HepG2 (cell line): ENCODE data around the gene TTYH1. TPM values are rescaled to one million over a fixed set of nuclear protein-coding genes. Genes with fewer than 3 reads are reported as not detected.

ENCODE experiments used
- ATAC-seq: fragments of 200-7000 bp; cut with Tn5 transposase; 3 replicates; pipeline ENCODE4 v1.9.1; 2020; ENCODE audit warnings: mild to moderate bottlenecking, moderate library complexity
- BruUV-seq: library from RNA; stranded (reverse); fragments of 400-500 nt; replicated peaks from 2 replicates; lab custom pipeline; 2021; lab: Mats Ljungman, UMichigan
- CTCF ChIA-PET: fragments of 300-600 bp; formaldehyde crosslinking; extraction: SDS; loops from one replicate; lab custom pipeline; 2021; ENCODE audit warnings: low total read pairs, inconsistent platforms, low intra/inter-chr PET ratio; lab: Yijun Ruan, JAX
- POLR2A ChIA-PET: fragments of 350-600 bp; sonication (Branson Sonifier 250); formaldehyde crosslinking; loops from one replicate; lab custom pipeline; 2020; ENCODE audit warnings: antibody characterized with exemption, inconsistent platforms; lab: Yijun Ruan, JAX
- DNase-seq: peaks from one replicate; pipeline ENCODE4 v3.0.0-alpha.2; 2015; ENCODE audit warnings: low spot score
- FAIRE-seq: peaks from 3 replicates; lab custom pipeline; 2011; peaks lifted over from hg19 to GRCh38; lab: Jason Lieb, UNC
- H2AFZ ChIP-seq: one replicate; pipeline ENCODE4 v1.6.1; 2011; ENCODE audit warnings: low read length, inconsistent platforms
- H3K27ac ChIP-seq: fragments of 300-600 bp; 3 replicates; pipeline ENCODE4 v1.8.0; 2011; ENCODE audit warnings: mixed run types, mild to moderate bottlenecking, mixed read lengths, low read length, inconsistent platforms; ENCODE audit not compliant: insufficient read depth; ENCODE audit errors: extremely low read length
- H3K27me3 ChIP-seq, 2 experiments: fragments of 200-600 bp in 1 of 2; 2 replicates in 1 of 2; 3 replicates in 1 of 2; pipeline versions ENCODE4 v1.6.0 to v1.8.0; 2011; ENCODE audit warnings: low read length in 2 of 2, mild to moderate bottlenecking in 2 of 2, moderate library complexity in 2 of 2, inconsistent platforms in 1 of 2; ENCODE audit not compliant: insufficient read depth in 2 of 2, control insufficient read depth in 1 of 2
- H3K36me3 ChIP-seq, 2 experiments: fragments of 200-600 bp in 1 of 2; replicated peaks in 1 of 2; 2 replicates in 1 of 2; 3 replicates in 1 of 2; pipeline versions ENCODE4 v1.5.1 to v1.8.0; 2011; ENCODE audit warnings: low read length in 2 of 2, inconsistent platforms in 1 of 2; ENCODE audit not compliant: insufficient read depth in 2 of 2, control insufficient read depth in 1 of 2
- H3K4me1 ChIP-seq: 2 replicates; pipeline ENCODE4 v1.5.1; 2012; ENCODE audit warnings: low read length, inconsistent platforms; ENCODE audit not compliant: insufficient read depth
- H3K4me2 ChIP-seq: 2 replicates; pipeline ENCODE4 v1.6.0; 2011; ENCODE audit warnings: low read depth, low read length, inconsistent platforms
- H3K4me3 ChIP-seq, 3 experiments: fragments of 200-600 bp in 1 of 3; sonication (generic), shearing (Covaris generic) in 1 of 3; replicated peaks in 1 of 3; 2 replicates each; pipeline ENCODE4 v1.5.1; 2011 to 2016; ENCODE audit warnings: low read length in 3 of 3, inconsistent platforms in 2 of 3, low read depth in 2 of 3, mild to moderate bottlenecking in 2 of 3, control low read depth in 1 of 3, mixed read lengths in 1 of 3; ENCODE audit not compliant: insufficient read depth in 1 of 3
- H3K79me2 ChIP-seq: one replicate; pipeline ENCODE4 v1.6.1; 2011; ENCODE audit warnings: low read length, inconsistent platforms; ENCODE audit not compliant: insufficient read depth
- H3K9ac ChIP-seq: 2 replicates; pipeline ENCODE4 v1.6.0; 2011; ENCODE audit warnings: mild to moderate bottlenecking, low read depth, low read length, inconsistent platforms; ENCODE audit not compliant: insufficient read depth
- H3K9me3 ChIP-seq: 2 replicates; pipeline ENCODE4 v1.5.1; 2012; ENCODE audit warnings: mild to moderate bottlenecking, low read length
- H4K20me1 ChIP-seq: 2 replicates; pipeline ENCODE4 v1.6.0; 2011; ENCODE audit warnings: inconsistent platforms, mild to moderate bottlenecking, low read length, moderate library complexity; ENCODE audit not compliant: insufficient read depth
- ATF1 ChIP-seq: IDR thresholded peaks from 2 replicates; pipeline ENCODE4 v1.6.1; 2016; ENCODE audit warnings: mild to moderate bottlenecking, control low read depth
- MIER3 ChIP-seq: IDR thresholded peaks from 2 replicates; pipeline ENCODE4 v1.6.1; 2016; ENCODE audit warnings: missing compliant biosample characterization, borderline replicate concordance
- NFRKB ChIP-seq: fragments of 450-650 bp; IDR thresholded peaks from 2 replicates; pipeline ENCODE4 v1.6.1; 2017
- NR2F1 ChIP-seq, 2 experiments: fragments of 450-650 bp in 1 of 2; formaldehyde crosslinking in 1 of 2; IDR thresholded peaks; 2 replicates each; pipeline versions ENCODE4 v1.5.0 to v1.6.1; 2016 to 2020; ENCODE audit warnings: mild to moderate bottlenecking in 1 of 2, missing compliant biosample characterization in 1 of 2, missing genetic modification reagents in 1 of 2, moderate library complexity in 1 of 2
- REPIN1 ChIP-seq: sonication (generic); formaldehyde crosslinking; IDR thresholded peaks from 2 replicates; pipeline ENCODE4 v1.8.0; 2022; ENCODE audit warnings: missing genetic modification reagents, low read depth, mild to moderate bottlenecking, borderline replicate concordance
- SALL2 ChIP-seq: sonication (generic); formaldehyde crosslinking; IDR thresholded peaks from 2 replicates; pipeline ENCODE4 v1.8.1; 2023; ENCODE audit warnings: mild to moderate bottlenecking, missing genetic modification reagents, inconsistent platforms
- STAT5B ChIP-seq: sonication (generic); formaldehyde crosslinking; IDR thresholded peaks from 2 replicates; pipeline ENCODE4 v1.4.0; 2020; ENCODE audit warnings: missing genetic modification reagents
- THAP9 ChIP-seq: sonication (generic); formaldehyde crosslinking; IDR thresholded peaks from 2 replicates; pipeline ENCODE4; 2020; ENCODE audit warnings: missing genetic modification reagents, mild to moderate bottlenecking, borderline replicate concordance
- TSC22D2 ChIP-seq: sonication (generic); formaldehyde crosslinking; IDR thresholded peaks from 2 replicates; pipeline ENCODE4 v1.5.1; 2020; ENCODE audit warnings: missing genetic modification reagents, mild to moderate bottlenecking, borderline replicate concordance
- ZNF33A ChIP-seq: sonication (generic); formaldehyde crosslinking; IDR thresholded peaks from 2 replicates; pipeline ENCODE4 v1.5.1; 2020; ENCODE audit warnings: missing genetic modification reagents, mild to moderate bottlenecking, moderate library complexity, borderline replicate concordance
- ZNF709 ChIP-seq: sonication (generic); formaldehyde crosslinking; IDR thresholded peaks from 2 replicates; pipeline ENCODE4 v1.5.0; 2020; ENCODE audit warnings: mild to moderate bottlenecking, missing genetic modification reagents
- ZSCAN20 ChIP-seq: sonication (generic); formaldehyde crosslinking; IDR thresholded peaks from 2 replicates; pipeline ENCODE4 v1.4.0; 2020; ENCODE audit warnings: missing genetic modification reagents, mild to moderate bottlenecking, borderline replicate concordance
- ZSCAN5A ChIP-seq: sonication (generic); formaldehyde crosslinking; IDR thresholded peaks from 2 replicates; pipeline ENCODE4 v1.8.0; 2022; ENCODE audit warnings: mild to moderate bottlenecking, missing genetic modification reagents, borderline replicate concordance
- in situ Hi-C: cut with HindIII; loops from 2 replicates; pipeline ENCODE4 v1.10.0; 2017; ENCODE audit warnings: low pct_unique_long_range_greater_than_20kb; ENCODE audit not compliant: extremely low pct_ligation_motif_present
- intact Hi-C: fragments of 100-400 bp; cut with micrococcal nuclease; formaldehyde crosslinking; loops from one replicate; pipeline ENCODE4 v1.10.0; 2022; ENCODE audit not compliant: unreplicated experiment
- polyA plus RNA-seq, 8 experiments: library from polyadenylated mRNA; depleted of rRNA in 3 of 8; stranded (reverse) in 7 of 8; unstranded in 1 of 8; fragments of >200 nt; fragmentation: Illumina TruSeq in 4 of 8; extraction: Trizol in 4 of 8; gene quantifications; 2 replicates each; pipeline versions ENCODE4 v1.2.1 to v1.2.3, GENCODE V29; 2011 to 2016; ENCODE audit warnings: low read depth in 4 of 8, missing spikeins in 1 of 8, mixed read lengths in 1 of 8; ENCODE audit not compliant: insufficient read depth in 1 of 8
- total RNA-seq, 5 experiments: library from RNA; depleted of rRNA; stranded (reverse); fragments of >200 nt; fragmentation: Illumina TruSeq; extraction: Trizol; gene quantifications; 2 replicates each; pipeline ENCODE4 v1.2.3, GENCODE V29; 2016; ENCODE audit warnings: low read depth in 1 of 5

TTYH1 gene
- total and polyA plus RNA-seq, 2 of the 13 experiments (the other 11 are each of a cell fraction or from before 2014, with no cell fraction given), result 6.9 to 19.9 TPM

- no peak overlapping the region for H3K4me2 ChIP-seq
- H3K27me3 ChIP-seq, result no peaks in the 10 kb centered on the region
- ATAC-seq (no peak), FAIRE-seq (no peak), DNase-seq (no peak)
- no peaks in the 10 kb centered on the region for H3K36me3 ChIP-seq
- in situ Hi-C loops, result no loop called here
- CTCF ChIA-PET, result no interaction called here
- no TSS peak for BruUV-seq
- POLR2A ChIA-PET, result no interaction called here
- H3K9me3 ChIP-seq, result no peaks in the 10 kb centered on the region
- peaks cover 8% of the 10 kb centered on the region; the same call in 1 of the 2 replicates for H3K4me1 ChIP-seq
- TF ChIP-seq ZSCAN20 (no peak), THAP9 (CRISPR knock-in tag) (no peak), MIER3 (CRISPR knock-in tag) (no peak), SALL2 (no peak), ZNF709 (no peak), ZNF33A (CRISPR knock-in tag) (no peak), TSC22D2 (no peak), ATF1 (no peak), STAT5B (CRISPR knock-in tag) (no peak), NFRKB (no peak), NR2F1 (CRISPR knock-in tag; IDR thresholded peaks at IDR 0.05) (no peak), ZSCAN5A (CRISPR knock-in tag) (no peak), REPIN1 (CRISPR knock-in tag) (no peak)
- H2AFZ ChIP-seq, result no peak overlapping the region
- no peaks in the 10 kb centered on the region for H4K20me1 ChIP-seq
- no peak overlapping the region for H3K9ac ChIP-seq
- no peaks in the 10 kb centered on the region for H3K79me2 ChIP-seq
- no peak overlapping the region for H3K4me3 ChIP-seq
- no peak overlapping the region for H3K27ac ChIP-seq
- intact Hi-C loops, result no loop called here
Measured at GRCh38 chr19:54411033-54411432, 4.2 kb upstream of the TTYH1 start.
